Heart left ventricle (tissue), 16 donors: ENCODE measurements around the gene PPWD1. TPM values are rescaled to one million over a fixed set of nuclear protein-coding genes. Genes with fewer than 3 reads are reported as not detected.
"Not testable (repeated sequence)": the region's sequence is repeated elsewhere in the genome, so short reads cannot be mapped to it uniquely, and the experiment has no call there.

Experiments
- ATAC-seq, 4 donors: fragments of 200-7000 bp; cut with Tn5 transposase; one replicate each; pipeline ENCODE4 v1.9.1; 2020 to 2022; ENCODE audit warnings: moderate library complexity in 4 of 4, mild to moderate bottlenecking in 3 of 4, moderate number of reproducible peaks in 1 of 4
- DNase-seq, 5 donors: peaks; one replicate each; pipeline ENCODE4 v3.0.0-alpha.2; 2020
- H3K27ac ChIP-seq, 12 donors: fragments of 200-600 bp; sonication (generic) in 4 of 12; one replicate each; pipeline versions ENCODE4 v1.5.0 to v1.8.0; 2016 to 2022; ENCODE audit warnings: mild to moderate bottlenecking in 2 of 12
- H3K27me3 ChIP-seq, 9 donors: fragments of 200-600 bp; sonication (generic) in 2 of 9; one replicate each; pipeline versions ENCODE4 v1.5.1 to v1.8.0; 2016 to 2022; ENCODE audit warnings: mild to moderate bottlenecking in 3 of 9
- H3K36me3 ChIP-seq, 9 donors: fragments of 200-600 bp; sonication (generic) in 2 of 9; one replicate each; pipeline versions ENCODE4 v1.5.0 to v1.8.0; 2018 to 2022; ENCODE audit warnings: mild to moderate bottlenecking in 2 of 9
- H3K4me1 ChIP-seq, 12 donors: fragments of 200-600 bp; sonication (generic) in 4 of 12; one replicate each; pipeline versions ENCODE4 v1.5.0 to v1.8.0; 2016 to 2022; ENCODE audit warnings: mild to moderate bottlenecking in 3 of 12
- H3K4me3 ChIP-seq, 12 donors: fragments of 200-600 bp; sonication (generic) in 4 of 12; one replicate each; pipeline versions ENCODE4 v1.5.0 to v1.8.0; 2017 to 2022; ENCODE audit warnings: mild to moderate bottlenecking in 9 of 12, moderate library complexity in 4 of 12
- H3K9me3 ChIP-seq, 12 donors: fragments of 200-600 bp; sonication (generic) in 4 of 12; one replicate each; pipeline versions ENCODE4 v1.5.0 to v1.8.0; 2016 to 2022; ENCODE audit warnings: mild to moderate bottlenecking in 1 of 12
- CTCF ChIP-seq, 12 donors: fragments of 200-600 bp; sonication (generic) in 4 of 12; IDR thresholded peaks; one replicate each; pipeline versions ENCODE4 v1.5.0 to v1.8.0; 2018 to 2022; ENCODE audit warnings: antibody characterized with exemption in 12 of 12, mild to moderate bottlenecking in 5 of 12
- POLR2A ChIP-seq, 2 donors: fragments of 450-650 bp; IDR thresholded peaks; one replicate each; pipeline ENCODE4 v1.6.1; 2017; ENCODE audit warnings: antibody characterized with exemption in 2 of 2, mild to moderate bottlenecking in 2 of 2, moderate library complexity in 2 of 2
- WGBS, 4 donors: extraction: QIAGEN DNeasy Blood & Tissue Kit in 2 of 4; methylation state at CpG; one replicate each; pipeline versions ENCODE4 v1.1.5 to v1.1.7; 2013 to 2018; 5-methylcytosine and 5-hydroxymethylcytosine counted together
- intact Hi-C, 10 donors: fragments of 100-400 bp; cut with DNase I; formaldehyde crosslinking; loops; one replicate each; pipeline versions ENCODE4 v1.11.1 to v1.14.2; 2022
- polyA plus RNA-seq, 2 donors: library from polyadenylated mRNA; stranded (reverse); fragments of 200-250 nt; gene quantifications; one replicate each; pipeline ENCODE4 v1.2.3, GENCODE V29; 2013
- total RNA-seq, 9 donors: library from RNA; depleted of rRNA in 2 of 9; stranded (reverse); fragments of >200 nt in 2 of 9; fragmentation: NEBNext Ultra II Directional in 3 of 9; extraction: Animal tissue kit (Norgen Biotek cat#: 25700) in 3 of 9; gene quantifications; one replicate each; pipeline versions ENCODE4 v1.1.0 to v1.2.4, GENCODE V29; 2016 to 2023
- donor health status: ischemic (EF 13 %, LVEDD 7.1; RV severe dilation, severe dysfunction).
- donor health status: healthy with polysubstance abuse.
- donor health status: DM: no; HTN: yes; CAD: no.
- donor health status: DM: no; HTN: no; CAD: no.
- donor health status: ischemic (EF 25% LVEDD 6.9; RV normal size, moderate dysfunction).
- donor health status: ischemic (EF 25% LVEDD 5.7; RV mildly dilated, moderate dysfunction).
- donor health status: healthy.
- donor health status: DM: yes; HTN: yes; CAD: no.
- donor health status: ischemic (EF 35%, LVEDD 5.7; RV mildly dilated, moderate dysfunction).
- donor health status: nonischemic (EF 11% LVEDD 7.7; RV severe dilation, severe dysfunction).
- donor health status: DM: yes; HTN: yes; CAD: no.
- donor health status: PGD.
- donor health status: ischemic (EF 29% LVEDD 5.4; RV normal size, mild dysfunction).
- donor health status: nonischemic (EF 23%, LVEDD 6.1; RV moderate dilation, normal function).

PPWD1 gene
- total and polyA plus RNA-seq, 11 donors, result 10.0 to 20.1 (median 16.0) TPM

GRCh38 chr5:65577141-65577540 is 14.0 kb downstream of the PPWD1 start:
- TF ChIP-seq POLR2A (IDR thresholded peaks at IDR 0.05) (no peak), CTCF (IDR thresholded peaks at IDR 0.05) (no peak)
- peaks cover 0 to 5% (median 0%) of the 10 kb centered on the region in 12 donors for H3K4me1 ChIP-seq
- peaks cover 0 to 89% (median 66%) of the 10 kb centered on the region in 9 donors for H3K36me3 ChIP-seq
- no peak overlapping the region for H3K27ac ChIP-seq
- no peak for DNase-seq
- intact Hi-C loops, result no loop called here
- no peak for ATAC-seq
- H3K9me3 ChIP-seq, result no peaks in the 10 kb centered on the region
- no peak overlapping the region for H3K4me3 ChIP-seq
- H3K27me3 ChIP-seq, result no peaks in the 10 kb centered on the region

GRCh38 chr5:65588694-65589093 is 25.6 kb downstream of the PPWD1 start:
- no peak for ATAC-seq
- Histone ChIP-seq H3K9me3 (no peaks in the 10 kb centered on the region), H3K27me3 (no peaks in the 10 kb centered on the region), H3K36me3 (peaks cover 2 to 100% (median 100%) of the 10 kb centered on the region in 9 donors), H3K4me1 (no peaks in the 10 kb centered on the region), H3K4me3 (no peak overlapping the region), H3K27ac (no peak overlapping the region)
- intact Hi-C loops, result no loop called here
- WGBS, 4 donors, result 93 to 98% (median 97%) methylated on average over 2 of the region's 2 CpGs
- no peak for DNase-seq
- peak in 1 of 12 donors; percentile 6 for TF ChIP-seq CTCF (IDR thresholded peaks at IDR 0.05)
- TF ChIP-seq POLR2A (IDR thresholded peaks at IDR 0.05), result no peak

- H3K36me3 ChIP-seq, result peaks cover 0 to 99% (median 80%) of the 10 kb centered on the region in 9 donors
- H3K27me3 ChIP-seq, ATAC-seq, H3K4me3 ChIP-seq, H3K4me1 ChIP-seq, DNase-seq, intact Hi-C loops, H3K27ac ChIP-seq, H3K9me3 ChIP-seq: not testable (repeated sequence)
- 95 to 100% (median 100%) methylated on average over 1 of the region's 1 CpG for WGBS, 4 donors
Measured at GRCh38 chr5:65601761-65602160, 38.7 kb downstream of the PPWD1 start.

GRCh38 chr5:65611524-65611923 is 48.4 kb downstream of the PPWD1 start:
- H3K27me3 ChIP-seq, result no peaks in the 10 kb centered on the region
- no peaks in the 10 kb centered on the region for H3K9me3 ChIP-seq
- TF ChIP-seq CTCF (IDR thresholded peaks at IDR 0.05), result no peak
- TF ChIP-seq POLR2A (IDR thresholded peaks at IDR 0.05), result no peak
- H3K4me1 ChIP-seq, result peaks cover 0 to 6% (median 0%) of the 10 kb centered on the region in 12 donors
- peaks cover 0 to 100% (median 96%) of the 10 kb centered on the region in 9 donors for H3K36me3 ChIP-seq
- intact Hi-C loops, result no loop called here
- H3K27ac ChIP-seq, result no peak overlapping the region
- DNase-seq (no peak), ATAC-seq (no peak)
- H3K4me3 ChIP-seq, result no peak overlapping the region
- WGBS, 4 donors, result 57 to 65% (median 63%) methylated on average over 3 of the region's 3 CpGs

- DNase-seq, result no peak
- Histone ChIP-seq H3K27me3 (no peaks in the 10 kb centered on the region), H3K4me1 (peaks cover 0 to 6% (median 0%) of the 10 kb centered on the region in 12 donors), H3K9me3 (no peaks in the 10 kb centered on the region), H3K36me3 (peaks cover 0 to 100% (median 92%) of the 10 kb centered on the region in 9 donors), H3K4me3 (no peak overlapping the region), H3K27ac (no peak overlapping the region)
- WGBS, 4 donors, result 86 to 91% (median 89%) methylated on average over 4 of the region's 4 CpGs
- no peak for TF ChIP-seq POLR2A (IDR thresholded peaks at IDR 0.05)
- no peak for TF ChIP-seq CTCF (IDR thresholded peaks at IDR 0.05)
- intact Hi-C loops, result no loop called here
- ATAC-seq, result no peak
Measured at GRCh38 chr5:65612298-65612907, 49.3 kb downstream of the PPWD1 start.
